HG02938 (cell line): ENCODE results near the gene SYT1.

Experiments used
- ATAC-seq: cut with Tn5 transposase; IDR thresholded peaks from one replicate; pipeline ENCODE4 v1.9.1; 2021; ENCODE audit warnings: mild to moderate bottlenecking, moderate library complexity; ENCODE audit not compliant: unreplicated experiment

SYT1 gene

GRCh38 chr12:79327465-79327864, 462.9 kb downstream of the SYT1 start:
- no peak for ATAC-seq

- no peak for ATAC-seq
Observed at GRCh38 chr12:79329933-79330332, 465.4 kb downstream of the SYT1 start.

- ATAC-seq, result no peak
Observed at GRCh38 chr12:79331870-79332269, 467.3 kb downstream of the SYT1 start.

- no peak for ATAC-seq
Observed at GRCh38 chr12:79333144-79333543, 468.6 kb downstream of the SYT1 start.

- ATAC-seq, result no peak
Observed at GRCh38 chr12:79337662-79338290, 473.2 kb downstream of the SYT1 start.

- peak; percentile 73 for ATAC-seq
Observed at GRCh38 chr12:79344855-79345847, 480.6 kb downstream of the SYT1 start.

- ATAC-seq, result no peak
Observed at GRCh38 chr12:79347866-79348265, 483.3 kb downstream of the SYT1 start.

GRCh38 chr12:79351251-79351650, 486.7 kb downstream of the SYT1 start:
- no peak for ATAC-seq

- no peak for ATAC-seq
Observed at GRCh38 chr12:79356216-79356615, 491.6 kb downstream of the SYT1 start.

- ATAC-seq, result no peak
Observed at GRCh38 chr12:79357048-79357447, 492.5 kb downstream of the SYT1 start.

- no peak for ATAC-seq
Observed at GRCh38 chr12:79358716-79359300, 494.2 kb downstream of the SYT1 start.

- no peak for ATAC-seq
Observed at GRCh38 chr12:79360286-79360685, 495.7 kb downstream of the SYT1 start.

- no peak for ATAC-seq
Observed at GRCh38 chr12:79360936-79361335, 496.4 kb downstream of the SYT1 start.

GRCh38 chr12:79364197-79364596, 499.6 kb downstream of the SYT1 start:
- ATAC-seq, result no peak

GRCh38 chr12:79366374-79366773, 501.8 kb downstream of the SYT1 start:
- ATAC-seq, result no peak

GRCh38 chr12:79367032-79367589, 502.5 kb downstream of the SYT1 start:
- ATAC-seq, result no peak

- ATAC-seq, result no peak
Observed at GRCh38 chr12:79370021-79370420, 505.4 kb downstream of the SYT1 start.

- ATAC-seq, result no peak
Observed at GRCh38 chr12:79371226-79371625, 506.7 kb downstream of the SYT1 start.

- ATAC-seq, result peak; percentile 81
Observed at GRCh38 chr12:79373896-79374499, 509.4 kb downstream of the SYT1 start.

GRCh38 chr12:79374545-79374944, 510.0 kb downstream of the SYT1 start:
- ATAC-seq, result no peak

GRCh38 chr12:79375050-79375449, 510.5 kb downstream of the SYT1 start:
- no peak for ATAC-seq
